ENCODE data around the gene SLC39A12. TPM values are rescaled to one million over a fixed set of nuclear protein-coding genes. Genes with fewer than 3 reads are reported as not detected.
A peak's percentile ranks its signal among the peaks of the same experiment; 100 is the strongest.

The SLC39A12 gene
- total and polyA plus RNA-seq, 2 experiments from 2014 or later = not detected

DNA sequence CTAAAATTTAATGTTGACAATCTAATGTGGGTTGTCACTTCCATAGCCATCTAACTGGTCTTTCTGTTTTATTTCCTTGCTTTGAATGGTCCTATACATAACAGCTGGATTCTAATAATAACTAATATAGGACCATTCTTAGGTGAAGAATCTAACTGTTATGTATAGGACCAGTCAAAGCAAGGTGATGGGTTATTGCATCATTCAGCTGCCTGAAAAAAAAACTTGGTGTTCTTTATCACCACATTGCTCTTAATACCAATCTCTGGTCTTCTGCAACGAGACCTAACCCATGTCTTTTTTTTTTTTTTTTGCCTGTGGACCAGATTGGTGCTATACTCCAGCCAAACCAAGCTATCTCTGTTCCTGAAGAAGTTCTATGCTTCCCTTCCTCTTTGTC, 45.7 kb upstream of the SLC39A12 start:
- H3K4me3 ChIP-seq = no peak overlapping the region
- no peak overlapping the region for H3K4me2 ChIP-seq
- H3K27me3 Mint-ChIP-seq (ENCODE audit: insufficient read depth, low read depth, poor library complexity) = peaks cover 2% of the 10 kb centered on the region
- H3K36me3 ChIP-seq (ENCODE audit: insufficient read depth) = no peaks in the 10 kb centered on the region
- no peaks in the 10 kb centered on the region for H3F3A ChIP-seq (replicated peaks; ENCODE audit: low read depth)
- H3K27me3 ChIP-seq (ENCODE audit: insufficient read depth) = no peaks in the 10 kb centered on the region
- TF ChIP-seq, protein P1, sequence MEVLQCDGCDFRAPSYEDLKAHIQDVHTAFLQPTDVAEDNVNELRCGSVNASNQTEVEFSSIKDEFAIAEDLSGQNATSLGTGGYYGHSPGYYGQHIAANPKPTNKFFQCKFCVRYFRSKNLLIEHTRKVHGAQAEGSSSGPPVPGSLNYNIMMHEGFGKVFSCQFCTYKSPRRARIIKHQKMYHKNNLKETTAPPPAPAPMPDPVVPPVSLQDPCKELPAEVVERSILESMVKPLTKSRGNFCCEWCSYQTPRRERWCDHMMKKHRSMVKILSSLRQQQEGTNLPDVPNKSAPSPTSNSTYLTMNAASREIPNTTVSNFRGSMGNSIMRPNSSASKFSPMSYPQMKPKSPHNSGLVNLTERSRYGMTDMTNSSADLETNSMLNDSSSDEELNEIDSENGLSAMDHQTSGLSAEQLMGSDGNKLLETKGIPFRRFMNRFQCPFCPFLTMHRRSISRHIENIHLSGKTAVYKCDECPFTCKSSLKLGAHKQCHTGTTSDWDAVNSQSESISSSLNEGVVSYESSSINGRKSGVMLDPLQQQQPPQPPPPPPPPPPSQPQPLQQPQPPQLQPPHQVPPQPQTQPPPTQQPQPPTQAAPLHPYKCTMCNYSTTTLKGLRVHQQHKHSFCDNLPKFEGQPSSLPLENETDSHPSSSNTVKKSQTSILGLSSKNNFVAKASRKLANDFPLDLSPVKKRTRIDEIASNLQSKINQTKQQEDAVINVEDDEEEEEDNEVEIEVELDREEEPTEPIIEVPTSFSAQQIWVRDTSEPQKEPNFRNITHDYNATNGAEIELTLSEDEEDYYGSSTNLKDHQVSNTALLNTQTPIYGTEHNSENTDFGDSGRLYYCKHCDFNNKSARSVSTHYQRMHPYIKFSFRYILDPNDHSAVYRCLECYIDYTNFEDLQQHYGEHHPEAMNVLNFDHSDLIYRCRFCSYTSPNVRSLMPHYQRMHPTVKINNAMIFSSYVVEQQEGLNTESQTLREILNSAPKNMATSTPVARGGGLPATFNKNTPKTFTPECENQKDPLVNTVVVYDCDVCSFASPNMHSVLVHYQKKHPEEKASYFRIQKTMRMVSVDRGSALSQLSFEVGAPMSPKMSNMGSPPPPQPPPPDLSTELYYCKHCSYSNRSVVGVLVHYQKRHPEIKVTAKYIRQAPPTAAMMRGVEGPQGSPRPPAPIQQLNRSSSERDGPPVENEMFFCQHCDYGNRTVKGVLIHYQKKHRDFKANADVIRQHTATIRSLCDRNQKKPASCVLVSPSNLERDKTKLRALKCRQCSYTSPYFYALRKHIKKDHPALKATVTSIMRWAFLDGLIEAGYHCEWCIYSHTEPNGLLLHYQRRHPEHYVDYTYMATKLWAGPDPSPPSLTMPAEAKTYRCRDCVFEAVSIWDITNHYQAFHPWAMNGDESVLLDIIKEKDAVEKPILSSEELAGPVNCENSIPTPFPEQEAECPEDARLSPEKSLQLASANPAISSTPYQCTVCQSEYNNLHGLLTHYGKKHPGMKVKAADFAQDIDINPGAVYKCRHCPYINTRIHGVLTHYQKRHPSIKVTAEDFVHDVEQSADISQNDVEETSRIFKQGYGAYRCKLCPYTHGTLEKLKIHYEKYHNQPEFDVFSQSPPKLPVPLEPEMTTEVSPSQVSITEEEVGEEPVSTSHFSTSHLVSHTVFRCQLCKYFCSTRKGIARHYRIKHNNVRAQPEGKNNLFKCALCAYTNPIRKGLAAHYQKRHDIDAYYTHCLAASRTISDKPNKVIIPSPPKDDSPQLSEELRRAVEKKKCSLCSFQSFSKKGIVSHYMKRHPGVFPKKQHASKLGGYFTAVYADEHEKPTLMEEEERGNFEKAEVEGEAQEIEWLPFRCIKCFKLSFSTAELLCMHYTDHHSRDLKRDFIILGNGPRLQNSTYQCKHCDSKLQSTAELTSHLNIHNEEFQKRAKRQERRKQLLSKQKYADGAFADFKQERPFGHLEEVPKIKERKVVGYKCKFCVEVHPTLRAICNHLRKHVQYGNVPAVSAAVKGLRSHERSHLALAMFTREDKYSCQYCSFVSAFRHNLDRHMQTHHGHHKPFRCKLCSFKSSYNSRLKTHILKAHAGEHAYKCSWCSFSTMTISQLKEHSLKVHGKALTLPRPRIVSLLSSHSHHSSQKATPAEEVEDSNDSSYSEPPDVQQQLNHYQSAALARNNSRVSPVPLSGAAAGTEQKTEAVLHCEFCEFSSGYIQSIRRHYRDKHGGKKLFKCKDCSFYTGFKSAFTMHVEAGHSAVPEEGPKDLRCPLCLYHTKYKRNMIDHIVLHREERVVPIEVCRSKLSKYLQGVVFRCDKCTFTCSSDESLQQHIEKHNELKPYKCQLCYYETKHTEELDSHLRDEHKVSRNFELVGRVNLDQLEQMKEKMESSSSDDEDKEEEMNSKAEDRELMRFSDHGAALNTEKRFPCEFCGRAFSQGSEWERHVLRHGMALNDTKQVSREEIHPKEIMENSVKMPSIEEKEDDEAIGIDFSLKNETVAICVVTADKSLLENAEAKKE (CRISPR knock-in tag; IDR thresholded peaks at IDR 0.05) = no peak
- no peak for TF ChIP-seq ZNF114 (CRISPR knock-in tag; IDR thresholded peaks at IDR 0.05)
- no peak for TF ChIP-seq NANOG (IDR thresholded peaks at IDR 0.05; ENCODE audit: borderline replicate concordance)
- TF ChIP-seq STAT1 (IDR thresholded peaks at IDR 0.05; ENCODE audit: unreplicated experiment) = no peak
- TF ChIP-seq, protein P2, sequence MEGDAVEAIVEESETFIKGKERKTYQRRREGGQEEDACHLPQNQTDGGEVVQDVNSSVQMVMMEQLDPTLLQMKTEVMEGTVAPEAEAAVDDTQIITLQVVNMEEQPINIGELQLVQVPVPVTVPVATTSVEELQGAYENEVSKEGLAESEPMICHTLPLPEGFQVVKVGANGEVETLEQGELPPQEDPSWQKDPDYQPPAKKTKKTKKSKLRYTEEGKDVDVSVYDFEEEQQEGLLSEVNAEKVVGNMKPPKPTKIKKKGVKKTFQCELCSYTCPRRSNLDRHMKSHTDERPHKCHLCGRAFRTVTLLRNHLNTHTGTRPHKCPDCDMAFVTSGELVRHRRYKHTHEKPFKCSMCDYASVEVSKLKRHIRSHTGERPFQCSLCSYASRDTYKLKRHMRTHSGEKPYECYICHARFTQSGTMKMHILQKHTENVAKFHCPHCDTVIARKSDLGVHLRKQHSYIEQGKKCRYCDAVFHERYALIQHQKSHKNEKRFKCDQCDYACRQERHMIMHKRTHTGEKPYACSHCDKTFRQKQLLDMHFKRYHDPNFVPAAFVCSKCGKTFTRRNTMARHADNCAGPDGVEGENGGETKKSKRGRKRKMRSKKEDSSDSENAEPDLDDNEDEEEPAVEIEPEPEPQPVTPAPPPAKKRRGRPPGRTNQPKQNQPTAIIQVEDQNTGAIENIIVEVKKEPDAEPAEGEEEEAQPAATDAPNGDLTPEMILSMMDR (conservative IDR thresholded peaks at IDR 0.05; ENCODE audit: low read depth in 2 of 2) = no peak
- no peak for TF ChIP-seq ZNF331 (CRISPR knock-in tag; IDR thresholded peaks at IDR 0.05; ENCODE audit: low read depth)
- TF ChIP-seq EZH2 (IDR thresholded peaks at IDR 0.05; ENCODE audit: low read depth, unreplicated experiment) = no peak
- TF ChIP-seq, protein P3, sequence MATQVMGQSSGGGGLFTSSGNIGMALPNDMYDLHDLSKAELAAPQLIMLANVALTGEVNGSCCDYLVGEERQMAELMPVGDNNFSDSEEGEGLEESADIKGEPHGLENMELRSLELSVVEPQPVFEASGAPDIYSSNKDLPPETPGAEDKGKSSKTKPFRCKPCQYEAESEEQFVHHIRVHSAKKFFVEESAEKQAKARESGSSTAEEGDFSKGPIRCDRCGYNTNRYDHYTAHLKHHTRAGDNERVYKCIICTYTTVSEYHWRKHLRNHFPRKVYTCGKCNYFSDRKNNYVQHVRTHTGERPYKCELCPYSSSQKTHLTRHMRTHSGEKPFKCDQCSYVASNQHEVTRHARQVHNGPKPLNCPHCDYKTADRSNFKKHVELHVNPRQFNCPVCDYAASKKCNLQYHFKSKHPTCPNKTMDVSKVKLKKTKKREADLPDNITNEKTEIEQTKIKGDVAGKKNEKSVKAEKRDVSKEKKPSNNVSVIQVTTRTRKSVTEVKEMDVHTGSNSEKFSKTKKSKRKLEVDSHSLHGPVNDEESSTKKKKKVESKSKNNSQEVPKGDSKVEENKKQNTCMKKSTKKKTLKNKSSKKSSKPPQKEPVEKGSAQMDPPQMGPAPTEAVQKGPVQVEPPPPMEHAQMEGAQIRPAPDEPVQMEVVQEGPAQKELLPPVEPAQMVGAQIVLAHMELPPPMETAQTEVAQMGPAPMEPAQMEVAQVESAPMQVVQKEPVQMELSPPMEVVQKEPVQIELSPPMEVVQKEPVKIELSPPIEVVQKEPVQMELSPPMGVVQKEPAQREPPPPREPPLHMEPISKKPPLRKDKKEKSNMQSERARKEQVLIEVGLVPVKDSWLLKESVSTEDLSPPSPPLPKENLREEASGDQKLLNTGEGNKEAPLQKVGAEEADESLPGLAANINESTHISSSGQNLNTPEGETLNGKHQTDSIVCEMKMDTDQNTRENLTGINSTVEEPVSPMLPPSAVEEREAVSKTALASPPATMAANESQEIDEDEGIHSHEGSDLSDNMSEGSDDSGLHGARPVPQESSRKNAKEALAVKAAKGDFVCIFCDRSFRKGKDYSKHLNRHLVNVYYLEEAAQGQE (IDR thresholded peaks at IDR 0.05; ENCODE audit: unreplicated experiment) = no peak
- no peak for TF ChIP-seq EZH2phosphoT487 (IDR thresholded peaks at IDR 0.05; ENCODE audit: unreplicated experiment)
- TF ChIP-seq CREB1 (CRISPR knock-in tag; IDR thresholded peaks at IDR 0.05; ENCODE audit: low read depth) = no peak
- TF ChIP-seq POLR2AphosphoS5 (IDR thresholded peaks at IDR 0.05; ENCODE audit: low read depth) = no peak
- TF ChIP-seq, protein P4, sequence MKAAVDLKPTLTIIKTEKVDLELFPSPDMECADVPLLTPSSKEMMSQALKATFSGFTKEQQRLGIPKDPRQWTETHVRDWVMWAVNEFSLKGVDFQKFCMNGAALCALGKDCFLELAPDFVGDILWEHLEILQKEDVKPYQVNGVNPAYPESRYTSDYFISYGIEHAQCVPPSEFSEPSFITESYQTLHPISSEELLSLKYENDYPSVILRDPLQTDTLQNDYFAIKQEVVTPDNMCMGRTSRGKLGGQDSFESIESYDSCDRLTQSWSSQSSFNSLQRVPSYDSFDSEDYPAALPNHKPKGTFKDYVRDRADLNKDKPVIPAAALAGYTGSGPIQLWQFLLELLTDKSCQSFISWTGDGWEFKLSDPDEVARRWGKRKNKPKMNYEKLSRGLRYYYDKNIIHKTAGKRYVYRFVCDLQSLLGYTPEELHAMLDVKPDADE (IDR thresholded peaks at IDR 0.05) = no peak
- no peak for TF ChIP-seq JUNB (IDR thresholded peaks at IDR 0.05; ENCODE audit: unreplicated experiment)
- H3K27ac ChIP-seq (ENCODE audit: low read depth) = no peak overlapping the region
- DNase-seq (ENCODE audit: low spot score) = no peak
- H4K20me1 ChIP-seq (replicated peaks; ENCODE audit: insufficient read depth) = no peaks in the 10 kb centered on the region
- no peak overlapping the region for H2AFZ ChIP-seq
- H3K9me2 ChIP-seq (ENCODE audit: insufficient read depth) = no peaks in the 10 kb centered on the region
- no peaks in the 10 kb centered on the region for H3K36me3 Mint-ChIP-seq (ENCODE audit: low read depth)
- H3K4me3 Mint-ChIP-seq = no peak overlapping the region
- no peaks in the 10 kb centered on the region for H3K9me3 Mint-ChIP-seq
- ATAC-seq = no peak
- H3K4me1 Mint-ChIP-seq = no peaks in the 10 kb centered on the region; the same call in 2 of the 3 replicates
- no peaks in the 10 kb centered on the region for H3K4me1 ChIP-seq (ENCODE audit: insufficient read depth)
- H3K79me2 ChIP-seq (replicated peaks; ENCODE audit: insufficient read depth) = no peaks in the 10 kb centered on the region
- H3K27ac Mint-ChIP-seq = peak overlapping the region; percentile 42; the same call in 1 of the 2 replicates
